HEK293T (cell line): ENCODE results near the gene SP5.

Source experiments
- ELF4 ChIP-seq: fragments of 450-650 bp; IDR thresholded peaks from 2 replicates; pipeline ENCODE4 v1.6.1; 2017; ENCODE audit warnings: antibody characterized with exemption
- SP1 ChIP-seq: fragments of 450-650 bp; IDR thresholded peaks from 2 replicates; pipeline ENCODE4 v1.6.1; 2017

GRCh38 chr2:170717991-170718589, 3.0 kb downstream of the SP5 start:
- no peak for TF ChIP-seq ELF4
- TF ChIP-seq SP1 = no peak
